AG04449 (cell line): Measurements from ENCODE around the gene ORC1.

Experiments
- CTCF ChIA-PET: fragments of 350-600 bp; formaldehyde crosslinking; extraction: SDS; loops from one replicate; lab custom pipeline; 2021; ENCODE audit warnings: antibody characterized with exemption; lab: Yijun Ruan, JAX
- POLR2A ChIA-PET: fragments of 400-600, 350-600 bp; formaldehyde crosslinking; extraction: SDS; loops from one replicate; lab custom pipeline; 2020; ENCODE audit warnings: antibody characterized with exemption, inconsistent platforms; lab: Yijun Ruan, JAX
- DNase-seq: peaks from one replicate; pipeline ENCODE4 v3.0.0-alpha.2; 2010; ENCODE audit warnings: low read depth, low spot score
- H3K4me3 ChIP-seq: 2 replicates; pipeline ENCODE4 v1.5.1; 2011; ENCODE audit warnings: low read depth, mild to moderate bottlenecking, control low read depth, low read length
- TF ChIP-seq, protein P1 (sequence below): IDR thresholded peaks from one replicate; pipeline ENCODE4 v1.5.1; 2011; ENCODE audit warnings: mild to moderate bottlenecking, moderate library complexity, low read length, control low read depth, inconsistent platforms; ENCODE audit not compliant: insufficient read depth; ENCODE audit errors: missing control alignments

The ORC1 gene

DNA sequence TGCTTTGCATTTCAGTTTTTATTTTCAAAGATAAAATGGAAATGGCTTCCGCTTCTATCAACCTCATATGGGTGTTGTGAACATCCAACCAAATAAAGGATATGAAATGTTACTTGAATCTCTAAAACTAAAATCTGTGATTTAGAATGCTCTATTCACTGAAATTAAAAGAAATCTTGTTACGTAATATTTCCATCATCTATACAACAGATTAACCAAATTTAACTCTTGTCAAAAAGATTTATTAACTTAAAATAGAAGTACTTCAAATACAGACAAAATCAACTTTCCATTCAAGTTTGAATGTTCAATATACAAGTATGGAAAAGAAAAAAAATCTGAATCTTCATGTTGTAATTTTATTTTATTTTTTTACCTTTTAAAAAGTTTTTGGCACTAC is 18.8 kb upstream of the ORC1 start:
- ChIA-PET POLR2A (no interaction called here), CTCF (interaction anchor here (1.6 kb wide), 2 partner anchors 18 to 263 kb away, joined by 5 read pairs; no protein-coding TSS in a partner anchor)
- no peak overlapping the region for H3K4me3 ChIP-seq

DNA sequence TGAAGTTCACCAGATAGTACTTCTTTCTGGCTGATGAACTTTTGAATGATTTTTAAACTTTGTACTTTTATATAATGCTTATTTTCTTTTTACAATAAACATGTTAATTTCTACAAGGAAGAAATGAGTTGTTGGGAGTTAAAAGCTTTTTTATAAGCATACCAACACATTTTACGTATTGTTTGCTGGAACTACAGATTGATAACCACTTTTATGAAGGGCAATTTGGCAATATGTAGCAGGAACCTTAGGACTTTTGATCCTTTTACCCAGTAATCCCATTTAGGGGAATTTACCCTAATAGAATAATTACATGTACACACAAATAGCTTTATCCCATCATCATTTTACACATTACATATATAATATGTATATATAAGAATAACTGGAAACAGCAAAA is 16.5 kb upstream of the ORC1 start:
- H3K4me3 ChIP-seq: no peak overlapping the region
- POLR2A ChIA-PET: no interaction called here
- no peak for DNase-seq
- CTCF ChIA-PET: interaction anchor here (0.8 kb wide), 1 partner anchor 15 kb away, joined by 3 read pairs; no protein-coding TSS in a partner anchor
- TF ChIP-seq, protein P1, sequence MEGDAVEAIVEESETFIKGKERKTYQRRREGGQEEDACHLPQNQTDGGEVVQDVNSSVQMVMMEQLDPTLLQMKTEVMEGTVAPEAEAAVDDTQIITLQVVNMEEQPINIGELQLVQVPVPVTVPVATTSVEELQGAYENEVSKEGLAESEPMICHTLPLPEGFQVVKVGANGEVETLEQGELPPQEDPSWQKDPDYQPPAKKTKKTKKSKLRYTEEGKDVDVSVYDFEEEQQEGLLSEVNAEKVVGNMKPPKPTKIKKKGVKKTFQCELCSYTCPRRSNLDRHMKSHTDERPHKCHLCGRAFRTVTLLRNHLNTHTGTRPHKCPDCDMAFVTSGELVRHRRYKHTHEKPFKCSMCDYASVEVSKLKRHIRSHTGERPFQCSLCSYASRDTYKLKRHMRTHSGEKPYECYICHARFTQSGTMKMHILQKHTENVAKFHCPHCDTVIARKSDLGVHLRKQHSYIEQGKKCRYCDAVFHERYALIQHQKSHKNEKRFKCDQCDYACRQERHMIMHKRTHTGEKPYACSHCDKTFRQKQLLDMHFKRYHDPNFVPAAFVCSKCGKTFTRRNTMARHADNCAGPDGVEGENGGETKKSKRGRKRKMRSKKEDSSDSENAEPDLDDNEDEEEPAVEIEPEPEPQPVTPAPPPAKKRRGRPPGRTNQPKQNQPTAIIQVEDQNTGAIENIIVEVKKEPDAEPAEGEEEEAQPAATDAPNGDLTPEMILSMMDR: no peak

More for the DNA sequence above, 18.8 kb upstream of the ORC1 start:
- TF ChIP-seq, protein P1: no peak
- DNase-seq: no peak

DNA sequence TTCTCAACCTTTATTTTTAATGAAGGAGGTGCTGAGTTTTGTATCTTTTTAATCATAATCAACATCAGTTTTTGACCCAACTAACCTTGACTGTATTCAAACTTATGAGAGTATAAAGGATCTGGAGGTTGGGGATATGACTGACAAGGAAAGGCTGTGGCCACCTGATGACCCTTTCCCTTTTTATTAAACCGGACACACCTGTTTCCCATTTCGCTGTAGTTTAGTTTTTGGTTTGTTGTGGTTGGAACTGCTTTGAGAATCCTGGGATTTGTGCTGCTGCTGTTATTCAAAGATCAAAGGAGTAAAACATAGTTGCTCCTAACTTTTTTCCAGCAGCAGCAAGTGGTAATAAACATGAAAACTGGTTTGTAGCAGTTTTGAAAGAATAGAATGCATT is 12.6 kb upstream of the ORC1 start:
- ChIA-PET CTCF (no interaction called here), POLR2A (no interaction called here)
- TF ChIP-seq, protein P1: no peak
- no peak for DNase-seq
- no peak overlapping the region for H3K4me3 ChIP-seq

DNA sequence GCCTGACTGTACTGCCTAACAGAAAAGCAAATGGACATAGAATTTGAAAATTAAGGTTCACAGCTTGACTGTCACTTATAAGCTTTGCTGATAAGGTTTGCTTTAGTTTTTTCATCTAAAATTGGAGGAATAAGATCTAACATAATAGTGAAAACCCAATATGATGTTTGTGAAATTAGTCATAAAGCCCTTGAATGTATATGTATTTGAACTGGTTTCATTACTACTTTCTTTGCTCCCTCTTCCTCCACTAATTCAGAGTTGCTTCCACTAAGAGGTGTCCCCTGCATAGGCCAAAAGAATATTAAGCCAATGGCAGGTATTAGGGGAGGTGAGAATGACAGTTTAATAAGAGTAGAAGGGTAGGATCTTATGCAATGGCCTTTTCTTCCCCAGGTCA is 10.7 kb upstream of the ORC1 start:
- CTCF ChIA-PET: interaction anchor here (1.5 kb wide), 1 partner anchor 10 kb away, joined by 4 read pairs; no protein-coding TSS in a partner anchor

DNA sequence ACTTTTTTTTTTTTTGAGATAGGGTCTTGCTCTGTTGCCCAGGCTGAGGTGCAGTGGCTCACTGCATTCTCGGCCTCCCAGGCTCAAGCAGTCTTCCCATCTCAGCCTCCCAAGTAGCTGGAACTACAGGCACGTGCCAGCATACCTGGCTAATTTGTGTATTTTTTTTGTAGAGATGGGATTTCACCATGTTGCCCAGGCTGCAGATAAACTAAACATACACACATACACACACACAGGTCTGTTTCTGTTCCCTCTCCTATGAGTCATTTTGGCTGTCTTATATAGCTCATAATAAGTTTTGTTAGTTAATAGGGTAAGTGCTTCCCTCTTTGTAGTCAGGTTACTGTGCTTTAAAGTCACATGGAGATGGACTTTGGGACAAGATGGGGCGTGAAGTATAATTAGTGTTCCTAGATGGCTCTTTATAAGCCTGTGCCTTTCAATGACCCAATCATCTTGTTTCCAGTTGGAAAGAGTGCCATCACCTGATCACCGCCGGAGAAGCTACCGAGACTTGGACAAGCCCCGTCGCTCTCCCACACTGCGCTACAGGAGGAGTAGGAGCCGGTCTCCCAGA is 9.3 kb upstream of the ORC1 start:
- POLR2A ChIA-PET: interaction anchor here (1.4 kb wide), 1 partner anchor 9 kb away, joined by 3 read pairs; the partner anchor contains the start of genes ORC1 and PRPF38A

More for the DNA sequence above, 10.7 kb upstream of the ORC1 start:
- POLR2A ChIA-PET: no interaction called here
- H3K4me3 ChIP-seq: no peak overlapping the region
- TF ChIP-seq, protein P1: no peak
- DNase-seq: no peak

DNA sequence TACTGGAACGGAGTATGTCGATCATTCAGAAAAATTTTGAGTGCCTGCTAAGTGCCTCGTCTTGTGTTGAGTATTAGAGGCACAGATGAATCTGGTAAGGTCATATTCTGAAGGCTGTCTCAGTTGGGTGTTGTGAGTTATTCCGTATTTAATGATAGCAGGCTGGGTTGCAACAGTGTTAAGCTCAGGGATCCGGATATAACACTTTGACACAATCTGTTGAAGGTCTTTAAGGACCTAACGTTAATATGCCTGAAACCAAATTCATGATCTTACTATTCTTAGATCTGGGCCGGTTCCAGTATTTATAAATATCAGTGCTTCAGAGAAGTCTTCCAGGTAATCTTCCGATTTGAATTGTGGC is 734 bp upstream of the ORC1 start:
- DNase-seq: no peak
- TF ChIP-seq, protein P1: no peak
- peak overlapping the region; percentile 99 for H3K4me3 ChIP-seq
- ChIA-PET POLR2A (interaction anchor here (1.0 to 1.5 kb wide), 3 partner anchors 8 to 22 kb away, joined by 3 to 4 read pairs (median 3); no protein-coding TSS in a partner anchor), CTCF (interaction anchor here (0.6 to 2.1 kb wide), 8 partner anchors 9 to 287 kb away, joined by 3 to 10 read pairs (median 4); no protein-coding TSS in a partner anchor)

More for the DNA sequence above, 9.3 kb upstream of the ORC1 start:
- no peak overlapping the region for H3K4me3 ChIP-seq
- CTCF ChIA-PET: interaction anchor here (1.5 kb wide), 1 partner anchor 9 kb away, joined by 4 read pairs; no protein-coding TSS in a partner anchor
- DNase-seq: no peak
- TF ChIP-seq, protein P1: no peak
